Upper lobe of left lung (tissue), 6 donors: ENCODE results near the gene MYO5B. TPM values are rescaled to one million over a fixed set of nuclear protein-coding genes. Genes with fewer than 3 reads are reported as not detected.
"Not testable (repeated sequence)": the region's sequence is repeated elsewhere in the genome, so short reads cannot be mapped to it uniquely, and the experiment has no call there.

Source experiments
- ATAC-seq, 2 donors: fragments of 200-7000 bp; cut with Tn5 transposase; one replicate each; pipeline ENCODE4 v1.9.1; 2022; ENCODE audit warnings: mild to moderate bottlenecking in 2 of 2, moderate library complexity in 2 of 2; ENCODE audit not compliant: low FRiP score in 2 of 2
- DNase-seq, 2 donors: peaks; one replicate each; pipeline ENCODE4 v3.0.0-alpha.2; 2019 to 2020
- H3K27ac ChIP-seq, 4 donors: fragments of 200-600 bp; sonication (generic); one replicate each; pipeline ENCODE4 v1.5.1; 2016 to 2019
- H3K27me3 ChIP-seq, 4 donors: fragments of 200-600 bp; sonication (generic); one replicate each; pipeline ENCODE4 v1.5.1; 2017 to 2019
- H3K36me3 ChIP-seq, 4 donors: fragments of 200-600 bp; sonication (generic); one replicate each; pipeline ENCODE4 v1.5.1; 2016 to 2019
- H3K4me1 ChIP-seq, 4 donors: fragments of 200-600 bp; sonication (generic); one replicate each; pipeline ENCODE4 v1.5.1; 2018 to 2019
- H3K4me3 ChIP-seq, 4 donors: fragments of 200-600 bp; sonication (generic); one replicate each; pipeline ENCODE4 v1.5.1; 2017 to 2019; ENCODE audit warnings: mild to moderate bottlenecking in 2 of 4, moderate library complexity in 1 of 4
- H3K9me3 ChIP-seq, 4 donors: fragments of 200-600 bp; sonication (generic); one replicate each; pipeline ENCODE4 v1.5.1; 2018 to 2019
- EP300 ChIP-seq, 4 donors: sonication (generic); formaldehyde crosslinking; IDR thresholded peaks; one replicate each; pipeline ENCODE4 v1.5.1; 2017; ENCODE audit warnings: antibody characterized with exemption in 4 of 4, control low read depth in 2 of 4
- POLR2A ChIP-seq, 4 donors: fragments of 450-650 bp; IDR thresholded peaks; one replicate each; pipeline ENCODE4 v1.5.1; 2016 to 2017; ENCODE audit warnings: antibody characterized with exemption in 4 of 4, mild to moderate bottlenecking in 2 of 4
- POLR2AphosphoS5 ChIP-seq, 2 donors: sonication (generic); formaldehyde crosslinking; IDR thresholded peaks; one replicate each; pipeline ENCODE4 v1.5.1; 2017; ENCODE audit warnings: antibody characterized with exemption in 2 of 2
- WGBS, 2 donors: methylation state at CpG; one replicate each; pipeline ENCODE4 v1.1.5; 2017 to 2018; 5-methylcytosine and 5-hydroxymethylcytosine counted together
- total RNA-seq, 6 donors: library from RNA; depleted of rRNA in 4 of 6; stranded (reverse); fragments of >200 nt in 4 of 6; gene quantifications; one replicate each; pipeline versions ENCODE4 v1.1.0 to v1.2.1, GENCODE V29; 2016 to 2021
- TF ChIP-seq, protein P1 (sequence below), 6 experiments: fragments of 450-650 bp in 4 of 6; fragments of 200-600 bp in 2 of 6; sonication (generic) in 2 of 6; IDR thresholded peaks; one replicate each; pipeline ENCODE4 v1.5.1; 2016 to 2019; ENCODE audit warnings: antibody characterized with exemption in 6 of 6
- donor health status: DM: no; HTN: no; CAD: no; lungs with moderate emphysema.
- donor health status: DM: no; HTN: yes; CAD: no; lungs with severe emphysema.

The MYO5B gene
- total RNA-seq, 6 donors from 2014 or later: 25.4 to 95.2 (median 49.6) TPM

DNA sequence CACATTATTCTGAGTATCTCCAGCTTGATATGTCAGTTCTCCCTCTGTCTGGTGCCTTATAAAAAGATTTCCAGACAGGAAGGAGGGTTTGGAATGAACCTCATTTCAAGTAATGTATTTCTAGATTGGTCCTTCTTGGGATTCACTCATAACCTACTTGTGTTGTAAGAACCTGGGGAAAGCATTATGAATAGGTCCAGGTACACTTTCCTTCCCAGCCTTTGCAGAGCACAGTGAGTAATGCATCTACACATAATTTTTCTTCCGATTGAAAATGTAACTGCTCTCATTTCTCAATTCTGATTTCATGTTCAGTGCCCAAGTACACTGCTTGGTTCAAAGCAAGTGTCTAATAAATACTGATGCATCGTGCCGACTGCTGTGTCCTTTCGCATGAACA lies 356.6 kb downstream of the MYO5B start:
- Histone ChIP-seq H3K27ac (no peak overlapping the region), H3K4me3 (no peak overlapping the region), H3K9me3 (no peaks in the 10 kb centered on the region), H3K27me3 (no peaks in the 10 kb centered on the region), H3K36me3 (peaks cover 0 to 2% (median 0%) of the 10 kb centered on the region in 4 donors), H3K4me1 (no peaks in the 10 kb centered on the region)
- no peak for TF ChIP-seq POLR2A (IDR thresholded peaks at IDR 0.05)
- TF ChIP-seq POLR2AphosphoS5 (IDR thresholded peaks at IDR 0.05): no peak
- no peak for TF ChIP-seq EP300 (IDR thresholded peaks at IDR 0.05)
- TF ChIP-seq, protein P1, sequence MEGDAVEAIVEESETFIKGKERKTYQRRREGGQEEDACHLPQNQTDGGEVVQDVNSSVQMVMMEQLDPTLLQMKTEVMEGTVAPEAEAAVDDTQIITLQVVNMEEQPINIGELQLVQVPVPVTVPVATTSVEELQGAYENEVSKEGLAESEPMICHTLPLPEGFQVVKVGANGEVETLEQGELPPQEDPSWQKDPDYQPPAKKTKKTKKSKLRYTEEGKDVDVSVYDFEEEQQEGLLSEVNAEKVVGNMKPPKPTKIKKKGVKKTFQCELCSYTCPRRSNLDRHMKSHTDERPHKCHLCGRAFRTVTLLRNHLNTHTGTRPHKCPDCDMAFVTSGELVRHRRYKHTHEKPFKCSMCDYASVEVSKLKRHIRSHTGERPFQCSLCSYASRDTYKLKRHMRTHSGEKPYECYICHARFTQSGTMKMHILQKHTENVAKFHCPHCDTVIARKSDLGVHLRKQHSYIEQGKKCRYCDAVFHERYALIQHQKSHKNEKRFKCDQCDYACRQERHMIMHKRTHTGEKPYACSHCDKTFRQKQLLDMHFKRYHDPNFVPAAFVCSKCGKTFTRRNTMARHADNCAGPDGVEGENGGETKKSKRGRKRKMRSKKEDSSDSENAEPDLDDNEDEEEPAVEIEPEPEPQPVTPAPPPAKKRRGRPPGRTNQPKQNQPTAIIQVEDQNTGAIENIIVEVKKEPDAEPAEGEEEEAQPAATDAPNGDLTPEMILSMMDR (IDR thresholded peaks at IDR 0.05): no peak
- ATAC-seq: no peak
- DNase-seq: no peak
- 98% methylated on average over 4 of the region's 4 CpGs for WGBS, 2 donors

DNA sequence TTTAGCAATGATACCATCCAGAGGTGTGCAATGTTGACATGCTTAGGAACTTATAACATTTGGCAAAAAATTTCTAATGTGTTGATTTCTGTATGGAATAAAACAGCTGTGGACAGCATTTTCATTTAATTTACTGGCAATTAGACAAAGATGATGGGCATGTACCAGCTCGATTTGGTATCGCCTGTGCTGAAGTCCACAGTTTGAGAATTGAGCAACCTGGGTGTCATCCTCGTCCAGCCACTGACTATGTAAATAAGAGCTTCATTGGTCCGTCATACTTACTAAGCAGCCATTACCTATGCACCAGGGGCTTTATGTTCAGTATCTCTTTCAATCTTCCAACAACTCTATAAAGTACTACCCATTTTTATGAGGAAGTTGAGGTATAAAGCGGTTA lies 357.1 kb downstream of the MYO5B start:
- ATAC-seq: no peak
- no peak overlapping the region for H3K27ac ChIP-seq
- WGBS, 2 donors: 89 to 91% methylated on average over 5 of the region's 5 CpGs
- H3K9me3 ChIP-seq: no peaks in the 10 kb centered on the region
- no peak for TF ChIP-seq POLR2AphosphoS5 (IDR thresholded peaks at IDR 0.05)
- no peak for TF ChIP-seq EP300 (IDR thresholded peaks at IDR 0.05)
- no peak for TF ChIP-seq POLR2A (IDR thresholded peaks at IDR 0.05)
- TF ChIP-seq, protein P1 (IDR thresholded peaks at IDR 0.05): no peak
- H3K4me1 ChIP-seq: no peaks in the 10 kb centered on the region
- H3K36me3 ChIP-seq: peaks cover 0 to 2% (median 0%) of the 10 kb centered on the region in 4 donors
- no peak overlapping the region for H3K4me3 ChIP-seq
- no peaks in the 10 kb centered on the region for H3K27me3 ChIP-seq
- DNase-seq: no peak

DNA sequence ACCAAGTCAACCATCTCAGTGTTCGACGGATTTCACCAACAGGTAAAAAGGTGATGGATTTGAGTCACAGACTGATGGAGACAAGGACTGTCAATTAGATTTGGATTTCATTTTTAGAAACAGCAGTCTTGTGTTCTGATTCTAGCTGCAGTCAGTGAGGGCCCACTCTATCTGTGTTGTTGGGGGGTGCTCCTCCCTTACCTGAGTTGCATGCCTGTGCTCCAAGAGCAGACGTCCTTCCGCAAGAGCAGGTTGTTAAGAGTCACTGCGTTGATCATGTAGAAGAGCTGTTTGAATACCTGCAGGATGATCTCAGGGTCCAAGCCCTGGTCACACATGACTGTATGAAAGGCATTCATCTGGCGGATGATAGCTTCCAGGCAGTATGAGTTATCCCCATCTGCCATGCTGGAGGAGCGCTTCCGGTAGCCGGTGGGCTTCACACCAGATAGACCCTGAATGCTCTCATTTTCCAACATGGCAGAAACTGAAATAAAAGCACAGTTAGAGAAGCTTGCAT lies 357.6 kb downstream of the MYO5B start:
- H3K4me3 ChIP-seq, H3K9me3 ChIP-seq, H3K27ac ChIP-seq, H3K27me3 ChIP-seq, H3K36me3 ChIP-seq, H3K4me1 ChIP-seq, DNase-seq, ATAC-seq: not testable (repeated sequence)
- WGBS, 2 donors: 86 to 93% methylated on average over 6 to 9 of the region's 9 CpGs

DNA sequence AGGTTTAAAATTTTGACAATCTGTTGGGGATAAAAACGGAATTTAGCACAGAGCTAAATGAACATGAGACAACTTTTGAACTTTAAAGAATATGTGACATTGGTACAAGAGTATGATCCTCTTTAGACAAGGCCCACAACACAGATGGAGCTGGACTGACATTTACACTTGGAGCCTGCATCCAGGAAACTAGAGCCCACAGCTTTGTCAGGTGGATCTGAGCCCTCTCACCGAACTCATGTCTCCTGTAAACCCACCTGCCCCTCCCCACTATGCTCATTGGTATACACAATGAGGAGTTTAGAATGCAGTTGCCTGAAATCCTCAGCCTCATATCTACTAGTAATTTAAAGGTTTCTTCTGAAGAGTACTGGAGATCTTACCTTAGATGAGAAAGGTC lies 359.5 kb downstream of the MYO5B start:
- no peak for TF ChIP-seq POLR2AphosphoS5 (IDR thresholded peaks at IDR 0.05)
- TF ChIP-seq POLR2A (IDR thresholded peaks at IDR 0.05): no peak
- TF ChIP-seq EP300 (IDR thresholded peaks at IDR 0.05): no peak
- TF ChIP-seq, protein P1 (IDR thresholded peaks at IDR 0.05): no peak
- H3K36me3 ChIP-seq: peaks cover 0 to under 1% (median 0%) of the 10 kb centered on the region in 4 donors
- 69 to 94% methylated on average over 2 of the region's 2 CpGs for whole genome bisulfite sequencing, 2 donors
- ATAC-seq: no peak
- H3K27ac ChIP-seq: no peak overlapping the region
- no peak for DNase-seq
- H3K4me3 ChIP-seq: no peak overlapping the region
- H3K9me3 ChIP-seq: no peaks in the 10 kb centered on the region
- H3K27me3 ChIP-seq: no peaks in the 10 kb centered on the region
- no peaks in the 10 kb centered on the region for H3K4me1 ChIP-seq

DNA sequence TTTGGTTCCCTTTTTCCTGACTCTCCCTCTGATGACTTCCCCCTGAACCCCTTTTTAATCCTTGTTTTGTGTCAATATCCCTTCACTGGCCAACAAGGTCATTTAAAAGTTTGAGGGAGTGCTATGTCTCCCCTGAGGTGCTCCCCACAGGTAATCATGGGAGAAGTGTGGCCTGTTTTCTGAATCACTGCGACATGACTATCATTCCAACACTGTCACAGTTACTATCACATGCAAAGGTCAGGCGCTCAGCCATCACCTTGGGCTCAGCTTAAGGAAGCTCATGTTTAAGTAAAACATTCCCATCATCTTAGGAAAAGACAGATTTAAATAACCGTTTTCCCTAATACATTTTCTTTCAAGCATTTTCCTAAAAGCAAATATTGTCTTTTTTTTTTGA lies 360.7 kb downstream of the MYO5B start:
- TF ChIP-seq, protein P1 (IDR thresholded peaks at IDR 0.05): no peak
- TF ChIP-seq POLR2A (IDR thresholded peaks at IDR 0.05) (no peak), POLR2AphosphoS5 (IDR thresholded peaks at IDR 0.05) (no peak), EP300 (IDR thresholded peaks at IDR 0.05) (no peak)
- ATAC-seq (no peak), DNase-seq (no peak)
- H3K36me3 ChIP-seq: no peaks in the 10 kb centered on the region
- WGBS, 2 donors: 18 to 88% methylated on average over 3 of the region's 3 CpGs
- no peaks in the 10 kb centered on the region for H3K9me3 ChIP-seq
- H3K4me3 ChIP-seq: no peak overlapping the region
- no peak overlapping the region for H3K27ac ChIP-seq
- H3K4me1 ChIP-seq: no peaks in the 10 kb centered on the region
- no peaks in the 10 kb centered on the region for H3K27me3 ChIP-seq
